GM21786 (cell line): ENCODE results near the gene UNC93B1.

Experiments
- ATAC-seq: cut with Tn5 transposase; IDR thresholded peaks from one replicate; pipeline ENCODE4 v1.9.1; 2021; ENCODE audit not compliant: unreplicated experiment

Gene UNC93B1

GRCh38 chr11:68040101-68040956 is 36.4 kb upstream of the UNC93B1 start:
- peak; percentile 62 for ATAC-seq

- no peak for ATAC-seq
These were observed 35.7 kb upstream of the UNC93B1 start for GRCh38 chr11:68039526-68040086.

GRCh38 chr11:68038718-68039525 is 35.0 kb upstream of the UNC93B1 start, which contains the start of gene TCIRG1:
Gene TCIRG1 (plus strand): TSS chr11:68039025. CDS start chr11:68041272, 2,247 bp downstream.
- ATAC-seq: peak; percentile 35

- no peak for ATAC-seq
These were observed 34.4 kb upstream of the UNC93B1 start for GRCh38 chr11:68038226-68038717.

GRCh38 chr11:68037411-68038225 is 33.7 kb upstream of the UNC93B1 start:
- ATAC-seq: no peak

- ATAC-seq: no peak
These were observed 32.9 kb upstream of the UNC93B1 start for GRCh38 chr11:68036717-68037239.

- no peak for ATAC-seq
These were observed 32.3 kb upstream of the UNC93B1 start for GRCh38 chr11:68036141-68036716.

GRCh38 chr11:68035266-68035876 is 31.5 kb upstream of the UNC93B1 start:
- ATAC-seq: no peak

- no peak for ATAC-seq
These were observed 29.8 kb upstream of the UNC93B1 start for GRCh38 chr11:68033708-68034045.

- no peak for ATAC-seq
These were observed 29.3 kb upstream of the UNC93B1 start for GRCh38 chr11:68032997-68033707.

GRCh38 chr11:68032003-68032402 is 28.1 kb upstream of the UNC93B1 start:
- no peak for ATAC-seq

- ATAC-seq: no peak
These were observed 27.2 kb upstream of the UNC93B1 start for GRCh38 chr11:68031144-68031464.

- ATAC-seq: peak; percentile 94
These were observed 26.6 kb upstream of the UNC93B1 start, which contains the start of gene NDUFS8 for GRCh38 chr11:68030318-68031143. Gene NDUFS8 (plus strand): TSS chr11:68030681. CDS start chr11:68032152, 1,471 bp downstream.

GRCh38 chr11:68028802-68029545 is 25.1 kb upstream of the UNC93B1 start:
- ATAC-seq: no peak

GRCh38 chr11:68027667-68028066 is 23.8 kb upstream of the UNC93B1 start:
- no peak for ATAC-seq

GRCh38 chr11:68026391-68027105 is 22.7 kb upstream of the UNC93B1 start:
- no peak for ATAC-seq

- ATAC-seq: no peak
These were observed 21.1 kb upstream of the UNC93B1 start for GRCh38 chr11:68025047-68025446.
